ENCODE measurements around the gene ABCF1. TPM values are rescaled to one million over a fixed set of nuclear protein-coding genes. Genes with fewer than 3 reads are reported as not detected.

The ABCF1 gene
- total RNA-seq, 2 experiments from 2014 or later: 86.1 to 88.0 TPM

- Histone ChIP-seq H3K27ac (ENCODE audit: low read depth in 1 of 2, low read length in 2 of 2) (peak overlapping the region in 1 of 2 donors; percentile 10), H3K9me3 (ENCODE audit: control insufficient read depth in 1 of 2, insufficient read depth in 1 of 2, low read length in 2 of 2) (no peaks in the 10 kb centered on the region), H3K4me1 (ENCODE audit: insufficient read depth, low read length) (peaks cover 45% of the 10 kb centered on the region), H3K27me3 (ENCODE audit: control insufficient read depth in 1 of 2, insufficient read depth in 2 of 2, low read length in 2 of 2) (no peaks in the 10 kb centered on the region), H3K36me3 (ENCODE audit: insufficient read depth, low read length) (peaks cover 54% of the 10 kb centered on the region), H3K4me3 (ENCODE audit: low read length) (no peak overlapping the region)
- TF ChIP-seq, protein P1, sequence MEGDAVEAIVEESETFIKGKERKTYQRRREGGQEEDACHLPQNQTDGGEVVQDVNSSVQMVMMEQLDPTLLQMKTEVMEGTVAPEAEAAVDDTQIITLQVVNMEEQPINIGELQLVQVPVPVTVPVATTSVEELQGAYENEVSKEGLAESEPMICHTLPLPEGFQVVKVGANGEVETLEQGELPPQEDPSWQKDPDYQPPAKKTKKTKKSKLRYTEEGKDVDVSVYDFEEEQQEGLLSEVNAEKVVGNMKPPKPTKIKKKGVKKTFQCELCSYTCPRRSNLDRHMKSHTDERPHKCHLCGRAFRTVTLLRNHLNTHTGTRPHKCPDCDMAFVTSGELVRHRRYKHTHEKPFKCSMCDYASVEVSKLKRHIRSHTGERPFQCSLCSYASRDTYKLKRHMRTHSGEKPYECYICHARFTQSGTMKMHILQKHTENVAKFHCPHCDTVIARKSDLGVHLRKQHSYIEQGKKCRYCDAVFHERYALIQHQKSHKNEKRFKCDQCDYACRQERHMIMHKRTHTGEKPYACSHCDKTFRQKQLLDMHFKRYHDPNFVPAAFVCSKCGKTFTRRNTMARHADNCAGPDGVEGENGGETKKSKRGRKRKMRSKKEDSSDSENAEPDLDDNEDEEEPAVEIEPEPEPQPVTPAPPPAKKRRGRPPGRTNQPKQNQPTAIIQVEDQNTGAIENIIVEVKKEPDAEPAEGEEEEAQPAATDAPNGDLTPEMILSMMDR (IDR thresholded peaks at IDR 0.05): no peak
- Mint-ChIP-seq H3K4me3 (no peak overlapping the region), H3K36me3 (ENCODE audit: low read depth) (peaks cover 66% of the 10 kb centered on the region), H3K27me3 (no peaks in the 10 kb centered on the region), H3K27ac (peak overlapping the region; percentile 99), H3K4me1 (ENCODE audit: low read depth) (peaks cover 66% of the 10 kb centered on the region), H3K9me3 (no peaks in the 10 kb centered on the region)
- intact Hi-C loops (cut with DNase I, micrococcal nuclease): loop anchor here in 1 of 2 experiments (5.0 kb wide), 1 partner anchor 130 kb away; no protein-coding TSS in a partner anchor
- POLR2A ChIA-PET: interaction anchor here (1.2 to 4.8 kb wide), 4 partner anchors 12 to 109 kb away, joined by 3 to 135 read pairs (median 48); partner anchors contain the start of genes ABCF1, GNL1 and PRR3
- CTCF ChIA-PET: interaction anchor here (1.0 to 2.7 kb wide), 6 partner anchors 67 to 130 kb away, joined by 3 to 9 read pairs (median 6); no protein-coding TSS in a partner anchor
- DNase-seq: no peak
- no peak for ATAC-seq (ENCODE audit: poor library complexity)
These were observed 40.6 kb downstream of the ABCF1 start for GRCh38 chr6:30611856-30612194.

- no peak for DNase-seq
- peaks cover 68% of the 10 kb centered on the region for H3K36me3 Mint-ChIP-seq (ENCODE audit: low read depth)
- TF ChIP-seq, protein P1 (IDR thresholded peaks at IDR 0.05): no peak
- H3K27me3 ChIP-seq (ENCODE audit: control insufficient read depth in 1 of 2, insufficient read depth in 2 of 2, low read length in 2 of 2): no peaks in the 10 kb centered on the region
- no peak for ATAC-seq (ENCODE audit: poor library complexity)
- intact Hi-C loops (cut with DNase I, micrococcal nuclease): loop anchor here in 1 of 2 experiments (5.0 kb wide), 1 partner anchor 130 kb away; no protein-coding TSS in a partner anchor
- H3K4me1 ChIP-seq (ENCODE audit: insufficient read depth, low read length): peaks cover 45% of the 10 kb centered on the region
- H3K27ac ChIP-seq (ENCODE audit: low read depth in 1 of 2, low read length in 2 of 2): peak overlapping the region in 1 of 2 donors; percentile 87
- H3K4me3 Mint-ChIP-seq: no peak overlapping the region
- no peaks in the 10 kb centered on the region for H3K9me3 ChIP-seq (ENCODE audit: control insufficient read depth in 1 of 2, insufficient read depth in 1 of 2, low read length in 2 of 2)
- no peak overlapping the region for H3K4me3 ChIP-seq (ENCODE audit: low read length)
- peaks cover 53% of the 10 kb centered on the region for H3K36me3 ChIP-seq (ENCODE audit: insufficient read depth, low read length)
- no peaks in the 10 kb centered on the region for H3K9me3 Mint-ChIP-seq
- ChIA-PET POLR2A (interaction anchor here (1.1 to 4.8 kb wide), 9 partner anchors 13 to 119 kb away, joined by 3 to 135 read pairs (median 13); partner anchors contain the start of genes ABCF1, C6orf136, GNL1 and PRR3), CTCF (interaction anchor here (1.0 to 4.2 kb wide), 8 partner anchors 15 to 130 kb away, joined by 3 to 22 read pairs (median 6); partner anchors contain the start of gene ABCF1)
- peak overlapping the region; percentile 99 for H3K27ac Mint-ChIP-seq
- peaks cover 66% of the 10 kb centered on the region for H3K4me1 Mint-ChIP-seq (ENCODE audit: low read depth)
- peaks cover 4% of the 10 kb centered on the region for H3K27me3 Mint-ChIP-seq
These were observed 41.0 kb downstream of the ABCF1 start for GRCh38 chr6:30612213-30612612.

DNA sequence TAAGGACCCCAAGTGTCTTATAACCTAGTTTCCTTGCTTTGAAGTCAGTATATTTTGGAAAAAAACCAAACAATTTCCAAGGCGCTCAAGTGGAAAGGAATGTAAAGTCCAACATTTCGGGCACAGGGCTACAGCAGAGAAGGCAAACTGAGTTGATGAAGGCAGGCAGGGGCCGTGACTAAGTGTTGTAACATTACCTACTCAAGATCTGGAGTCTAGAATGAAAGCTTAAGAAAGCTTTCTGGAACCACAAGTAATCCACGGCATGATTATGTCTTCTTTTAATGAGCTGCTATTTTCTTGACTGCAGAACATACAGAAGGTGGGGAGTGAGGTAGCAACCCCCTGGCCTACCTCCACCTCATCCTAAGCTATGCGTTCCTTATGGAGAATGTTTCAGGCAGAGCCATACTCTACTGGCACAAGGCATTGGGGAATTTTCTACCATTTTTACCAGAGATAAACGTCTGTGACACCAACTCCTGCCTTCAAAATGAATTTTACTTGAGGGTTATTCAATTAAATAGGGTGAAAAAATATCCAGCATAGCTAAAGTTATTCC is 41.5 kb downstream of the ABCF1 start:
- H3K27me3 ChIP-seq (ENCODE audit: control insufficient read depth in 1 of 2, insufficient read depth in 2 of 2, low read length in 2 of 2): no peaks in the 10 kb centered on the region
- H3K4me1 ChIP-seq (ENCODE audit: insufficient read depth, low read length): peaks cover 45% of the 10 kb centered on the region
- H3K27me3 Mint-ChIP-seq: peaks cover 5% of the 10 kb centered on the region
- ATAC-seq (ENCODE audit: poor library complexity) (no peak), DNase-seq (no peak)
- TF ChIP-seq, protein P1 (IDR thresholded peaks at IDR 0.05): no peak
- CTCF ChIA-PET: interaction anchor here (1.0 to 4.2 kb wide), 9 partner anchors 16 to 131 kb away, joined by 3 to 22 read pairs (median 6); partner anchors contain the start of gene ABCF1
- peaks cover 47% of the 10 kb centered on the region for H3K36me3 ChIP-seq (ENCODE audit: insufficient read depth, low read length)
- no peak overlapping the region for H3K4me3 ChIP-seq (ENCODE audit: low read length)
- no peak overlapping the region for H3K4me3 Mint-ChIP-seq
- H3K27ac Mint-ChIP-seq: peak overlapping the region; percentile 99
- H3K27ac ChIP-seq (ENCODE audit: low read depth in 1 of 2, low read length in 2 of 2): peak overlapping the region; percentile 87 to 92
- peaks cover 68% of the 10 kb centered on the region for H3K36me3 Mint-ChIP-seq (ENCODE audit: low read depth)
- peaks cover 61% of the 10 kb centered on the region for H3K4me1 Mint-ChIP-seq (ENCODE audit: low read depth)
- intact Hi-C loops (cut with DNase I, micrococcal nuclease): loop anchor here in 1 of 2 experiments (1.0 to 5.0 kb wide), 2 partner anchors 40 to 130 kb away; no protein-coding TSS in a partner anchor
- no peaks in the 10 kb centered on the region for H3K9me3 ChIP-seq (ENCODE audit: control insufficient read depth in 1 of 2, insufficient read depth in 1 of 2, low read length in 2 of 2)
- no peaks in the 10 kb centered on the region for H3K9me3 Mint-ChIP-seq
- POLR2A ChIA-PET: interaction anchor here (0.7 to 4.8 kb wide), 16 partner anchors 7 to 182 kb away, joined by 3 to 135 read pairs (median 14); partner anchors contain the start of genes ABCF1, ATAT1, C6orf136 and GNL1
